Endothelial cell of umbilical vein (primary cell): Measurements from ENCODE around the gene SMYD4.

Experiments
- CTCF ChIP-seq, 2 donors: IDR thresholded peaks; 1 replicate in 1 of 2; 2 replicates in 1 of 2; pipeline ENCODE4 v1.5.1; 2011; ENCODE audit warnings: low read length in 2 of 2, mild to moderate bottlenecking in 2 of 2, moderate library complexity in 2 of 2, control low read depth in 1 of 2, inconsistent platforms in 1 of 2, low read depth in 1 of 2; ENCODE audit not compliant: insufficient read depth in 1 of 2; ENCODE audit errors: extremely low read depth in 1 of 2
- EZH2 ChIP-seq: IDR thresholded peaks from 2 replicates; pipeline ENCODE4 v1.6.1; 2012; ENCODE audit warnings: borderline replicate concordance, low read depth, mild to moderate bottlenecking, moderate library complexity, low read length, inconsistent platforms; ENCODE audit not compliant: severe bottlenecking
- MAX ChIP-seq: IDR thresholded peaks from 2 replicates; pipeline ENCODE4 v1.6.1; 2011; ENCODE audit not compliant: insufficient read depth, insufficient read length
- POLR2A ChIP-seq: IDR thresholded peaks from 2 replicates; pipeline ENCODE4 v1.6.1; 2012; ENCODE audit warnings: low read depth, mild to moderate bottlenecking, control low read depth, low read length

GRCh38 chr17:1755827-1756262, 73.9 kb downstream of the SMYD4 start:
- TF ChIP-seq POLR2A: no peak
- no peak for TF ChIP-seq CTCF (IDR thresholded peaks at IDR 0.05; ENCODE audit: extremely low read depth in 1 of 2, insufficient read depth in 1 of 2, low read depth in 1 of 2, low read length in 2 of 2)
- TF ChIP-seq EZH2: no peak
- no peak for TF ChIP-seq MAX
